GM21619 (cell line): ENCODE results near the gene CAMK2G.
"Not testable (repeated sequence)": the region's sequence is repeated elsewhere in the genome, so short reads cannot be mapped to it uniquely, and the experiment has no call there.

ENCODE experiments used
- ATAC-seq: cut with Tn5 transposase; IDR thresholded peaks from one replicate; pipeline ENCODE4 v1.9.1; 2021; ENCODE audit not compliant: unreplicated experiment

CAMK2G gene

DNA sequence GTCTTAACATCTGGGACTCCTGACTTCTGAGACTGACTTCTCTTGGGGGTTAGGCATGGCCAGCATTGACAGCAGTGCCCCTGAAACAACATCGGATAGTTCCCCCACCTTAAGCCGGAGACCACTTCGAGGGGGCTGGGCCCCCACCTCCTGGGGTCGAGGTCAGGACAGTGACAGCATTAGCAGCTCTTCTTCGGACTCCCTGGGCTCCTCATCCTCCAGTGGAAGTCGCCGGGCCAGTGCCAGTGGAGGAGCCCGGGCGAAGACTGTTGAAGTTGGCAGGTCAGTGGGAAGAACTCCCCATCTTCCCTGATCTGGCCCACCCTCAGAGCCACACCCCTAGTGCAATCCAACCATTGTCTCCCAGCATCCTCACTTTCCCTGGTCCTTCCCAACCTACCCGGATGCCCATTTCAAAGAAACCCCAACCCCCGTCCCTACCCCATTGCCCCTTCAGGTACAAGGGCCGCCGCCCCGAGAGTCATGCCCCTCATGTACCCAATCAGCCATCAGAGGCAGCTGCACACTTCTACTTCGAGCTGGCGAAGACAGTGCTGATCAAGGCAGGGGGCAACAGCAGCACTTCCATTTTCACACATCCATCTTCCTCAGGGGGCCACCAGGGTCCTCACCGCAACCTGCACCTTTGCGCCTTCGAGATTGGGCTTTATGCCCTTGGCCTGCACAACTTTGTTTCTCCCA is 76.9 kb downstream of the CAMK2G start:
- no peak for ATAC-seq

- ATAC-seq, result no peak
Observed at GRCh38 chr10:73796766-73797165, 77.6 kb downstream of the CAMK2G start.

DNA sequence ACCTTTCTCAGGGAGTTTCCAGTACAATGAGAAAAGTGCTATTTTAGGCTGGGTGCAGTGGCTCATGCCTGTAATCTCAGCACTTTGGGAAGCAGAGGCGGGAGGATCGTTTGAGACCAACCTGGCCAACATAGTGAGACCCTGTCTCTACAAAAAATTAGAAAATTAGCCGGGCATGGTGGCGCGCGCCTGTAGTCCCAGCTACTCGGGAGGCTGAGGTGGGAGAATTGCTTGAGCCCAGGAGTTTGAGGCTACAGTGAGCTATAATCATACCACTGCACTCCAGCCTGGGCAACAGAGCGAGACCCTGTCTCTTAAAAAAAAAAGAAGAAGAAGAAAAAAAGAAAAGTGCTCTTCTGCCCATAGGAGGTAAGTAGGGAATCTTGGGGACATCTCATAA is 78.3 kb downstream of the CAMK2G start:
- ATAC-seq, result not testable (repeated sequence)

DNA sequence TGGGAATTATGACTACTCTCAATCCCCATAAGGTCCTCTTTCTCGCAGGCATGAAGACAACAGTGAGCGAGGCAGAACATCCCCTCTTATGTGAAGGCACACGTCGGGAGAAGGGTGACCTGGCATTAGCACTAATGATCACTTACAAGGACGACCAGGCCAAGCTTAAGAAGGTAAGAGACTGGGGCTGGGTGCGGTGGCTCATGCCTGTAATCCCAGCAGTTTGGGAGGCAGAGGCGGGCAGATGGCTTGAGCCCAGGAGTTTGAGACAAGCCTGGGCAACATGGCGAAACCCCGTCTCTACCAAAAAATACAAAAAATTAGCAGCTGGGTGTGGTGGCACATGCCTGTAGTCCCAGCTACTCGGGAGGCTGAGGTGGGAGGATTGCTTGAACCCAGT is 78.9 kb downstream of the CAMK2G start:
- not testable (repeated sequence) for ATAC-seq

- no peak for ATAC-seq
Observed at GRCh38 chr10:73793456-73793855, 80.9 kb downstream of the CAMK2G start.

- no peak for ATAC-seq
Observed at GRCh38 chr10:73791871-73792400, 82.4 kb downstream of the CAMK2G start.

DNA sequence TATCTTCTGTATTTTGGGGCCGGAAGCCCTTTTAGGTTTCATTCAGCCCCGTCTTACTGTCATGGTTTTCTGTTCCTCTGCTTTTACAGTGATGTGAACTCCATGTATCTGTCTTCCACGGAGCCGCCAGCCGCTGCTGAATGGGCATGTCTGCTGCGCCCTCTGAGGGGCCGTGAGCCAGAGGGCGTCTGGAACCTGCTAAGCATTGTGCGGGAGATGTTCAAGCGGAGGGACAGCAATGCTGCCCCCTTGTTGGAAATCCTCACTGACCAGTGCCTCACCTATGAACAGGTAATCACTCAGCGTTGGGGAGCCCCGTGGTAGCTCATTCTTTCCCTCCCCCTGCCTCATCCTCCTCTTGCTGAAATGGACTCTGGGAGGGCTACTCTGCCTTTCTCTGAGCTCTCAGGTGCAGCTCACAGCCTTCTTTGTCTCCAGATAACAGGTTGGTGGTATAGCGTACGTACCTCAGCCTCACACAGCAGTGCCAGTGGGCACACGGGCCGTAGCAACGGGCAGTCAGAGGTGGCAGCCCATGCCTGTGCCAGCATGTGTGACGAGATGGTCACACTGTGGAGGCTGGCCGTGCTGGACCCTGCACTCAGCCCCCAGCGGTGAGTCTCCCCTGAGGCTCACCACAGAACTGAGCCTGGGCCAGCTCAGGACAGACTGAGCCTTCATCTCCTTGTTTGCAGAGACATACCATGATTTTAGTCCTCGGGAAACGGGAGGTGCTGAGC is 83.3 kb downstream of the CAMK2G start:
- ATAC-seq, result no peak

DNA sequence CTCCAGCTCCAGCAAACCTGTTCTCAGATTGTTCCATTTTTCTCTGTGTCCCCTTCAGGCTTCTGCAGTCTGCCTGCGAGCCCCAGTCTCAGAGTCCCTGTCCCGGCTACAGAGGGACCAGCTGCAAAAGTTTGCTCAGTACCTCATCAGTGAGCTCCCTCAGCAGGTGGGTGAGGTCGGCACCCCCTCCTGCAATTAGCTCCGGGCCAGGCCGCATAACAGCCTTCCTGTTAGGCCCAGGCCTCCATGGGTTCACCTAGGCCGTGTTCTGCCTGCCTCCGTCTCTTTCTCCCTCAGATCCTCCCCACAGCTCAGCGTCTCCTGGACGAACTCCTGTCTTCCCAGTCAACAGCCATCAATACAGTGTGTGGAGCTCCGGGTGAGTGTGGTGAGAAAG is 84.7 kb downstream of the CAMK2G start:
- no peak for ATAC-seq

DNA sequence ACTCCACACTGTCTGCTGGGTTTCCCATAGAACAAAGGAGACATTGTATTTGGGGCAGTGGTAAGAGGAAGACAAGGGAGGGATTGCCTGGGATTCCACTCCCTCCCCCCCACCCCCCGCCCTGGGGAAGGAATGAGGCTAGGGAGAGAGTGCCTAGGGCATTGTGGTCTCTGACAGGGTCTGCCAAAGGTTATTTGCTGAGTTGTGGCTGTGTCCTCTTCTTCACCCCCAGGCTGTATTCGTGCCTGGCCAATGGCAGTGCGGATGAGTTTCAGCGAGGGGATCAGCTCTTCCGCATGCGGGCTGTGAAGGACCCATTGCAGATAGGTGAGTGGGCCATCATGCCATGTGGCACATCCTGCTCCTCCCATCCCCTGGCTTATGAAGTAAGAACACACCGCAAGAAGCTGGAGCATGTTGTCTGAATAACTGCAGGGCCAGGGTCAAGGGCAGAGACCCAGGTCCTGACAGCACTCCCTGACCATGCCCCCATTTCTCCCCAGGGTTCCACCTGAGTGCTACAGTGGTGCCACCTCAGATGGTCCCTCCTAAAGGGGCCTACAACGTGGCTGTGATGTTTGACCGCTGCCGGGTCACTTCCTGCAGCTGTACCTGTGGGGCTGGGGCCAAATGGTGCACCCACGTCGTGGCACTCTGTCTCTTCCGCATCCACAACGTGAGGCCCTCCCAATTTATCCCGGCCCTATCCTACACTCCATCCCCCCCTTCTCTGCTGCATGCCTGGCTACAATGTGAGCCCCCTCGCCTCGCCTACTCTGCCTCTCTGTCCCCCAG is 85.3 kb downstream of the CAMK2G start:
- no peak for ATAC-seq

GRCh38 chr10:73787031-73787800 is 87.1 kb downstream of the CAMK2G start:
- not testable (repeated sequence) for ATAC-seq

DNA sequence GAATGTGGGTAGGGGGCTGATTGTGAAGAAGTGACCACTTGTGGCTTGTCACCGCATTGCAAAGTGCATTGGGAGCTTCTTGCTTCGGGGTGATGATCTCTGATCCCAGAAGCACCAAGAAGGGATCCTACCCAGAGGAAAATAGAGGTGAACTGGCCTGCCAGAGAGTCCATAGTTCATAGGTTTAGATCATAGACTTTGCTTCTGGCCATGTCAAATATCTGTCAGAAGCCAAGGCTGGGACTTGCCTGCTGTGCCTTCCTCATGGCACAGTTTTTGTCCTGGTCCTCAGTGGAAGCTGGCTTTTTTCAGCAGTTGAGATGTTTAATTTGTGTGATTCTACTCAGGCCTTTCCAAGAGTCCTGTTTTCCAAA is 87.9 kb downstream of the CAMK2G start:
- no peak for ATAC-seq

DNA sequence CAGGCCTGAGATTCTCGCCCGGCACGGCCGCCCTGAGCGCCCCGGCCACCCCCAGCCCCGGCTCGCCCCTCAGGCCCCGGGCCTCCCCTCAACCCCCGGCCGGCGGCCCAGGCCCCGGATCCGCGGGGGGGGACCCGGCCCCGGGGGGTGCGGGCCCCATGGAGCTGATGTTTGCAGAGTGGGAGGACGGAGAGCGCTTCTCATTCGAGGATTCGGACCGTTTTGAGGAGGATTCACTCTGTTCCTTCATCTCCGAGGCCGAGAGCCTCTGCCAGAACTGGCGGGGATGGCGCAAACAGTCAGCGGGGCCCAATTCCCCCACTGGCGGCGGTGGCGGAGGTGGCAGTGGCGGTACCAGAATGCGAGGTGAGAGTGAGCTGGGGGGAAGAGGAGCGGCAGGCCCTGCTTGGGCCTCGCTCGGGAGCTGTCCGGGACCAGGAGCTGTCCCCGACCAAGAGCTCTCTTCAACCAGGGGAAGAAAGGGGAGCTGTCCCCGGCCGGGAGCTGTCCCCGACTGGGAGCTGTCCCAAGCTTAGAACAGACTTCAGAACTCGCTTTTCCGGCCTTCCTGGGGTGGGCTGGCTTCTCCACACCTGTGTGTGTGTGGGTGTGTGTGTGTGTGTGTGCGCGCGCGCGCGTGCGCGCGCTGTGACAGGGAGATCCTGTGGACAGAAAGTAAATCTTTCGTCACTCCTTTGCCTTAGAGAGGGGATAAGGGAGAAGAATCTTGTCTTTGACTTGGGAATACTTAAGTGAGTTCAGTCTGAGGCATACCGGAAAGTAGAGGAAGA is 88.4 kb downstream of the CAMK2G start:
- ATAC-seq, result peak; percentile 22

DNA sequence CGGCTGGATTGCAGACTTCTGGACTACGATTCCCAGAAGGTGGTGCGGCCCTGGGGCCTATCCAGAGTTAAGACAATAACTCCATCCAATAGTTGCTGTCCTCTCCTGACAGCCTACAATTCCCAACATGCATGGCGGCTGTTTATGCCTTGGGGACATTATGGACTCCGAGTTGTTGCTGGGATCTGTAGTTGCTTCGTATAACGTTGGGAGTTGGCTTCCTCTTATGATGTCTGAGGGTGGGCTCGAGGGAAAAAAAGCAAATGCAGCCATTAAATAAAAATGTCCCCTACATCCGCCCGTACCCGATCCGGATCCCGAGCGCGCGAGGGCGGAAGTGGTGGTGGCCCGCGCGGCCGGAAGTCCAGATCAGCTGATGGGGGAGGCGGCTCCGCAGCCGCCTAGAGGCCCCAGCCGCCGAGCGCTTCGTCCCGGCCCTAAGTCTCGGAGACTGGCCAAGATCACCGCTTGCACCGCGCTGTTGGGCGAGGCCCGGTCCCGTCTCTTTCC is 89.1 kb downstream of the CAMK2G start, which contains the start of gene ZSWIM8:
Gene ZSWIM8, plus strand, starts transcription at position 396 of the 510 bp plus-strand sequence. CDS start 273 bp downstream, outside the sequence.
- peak; percentile 70 for ATAC-seq

GRCh38 chr10:73782749-73783085 is 91.6 kb downstream of the CAMK2G start:
- ATAC-seq, result no peak

DNA sequence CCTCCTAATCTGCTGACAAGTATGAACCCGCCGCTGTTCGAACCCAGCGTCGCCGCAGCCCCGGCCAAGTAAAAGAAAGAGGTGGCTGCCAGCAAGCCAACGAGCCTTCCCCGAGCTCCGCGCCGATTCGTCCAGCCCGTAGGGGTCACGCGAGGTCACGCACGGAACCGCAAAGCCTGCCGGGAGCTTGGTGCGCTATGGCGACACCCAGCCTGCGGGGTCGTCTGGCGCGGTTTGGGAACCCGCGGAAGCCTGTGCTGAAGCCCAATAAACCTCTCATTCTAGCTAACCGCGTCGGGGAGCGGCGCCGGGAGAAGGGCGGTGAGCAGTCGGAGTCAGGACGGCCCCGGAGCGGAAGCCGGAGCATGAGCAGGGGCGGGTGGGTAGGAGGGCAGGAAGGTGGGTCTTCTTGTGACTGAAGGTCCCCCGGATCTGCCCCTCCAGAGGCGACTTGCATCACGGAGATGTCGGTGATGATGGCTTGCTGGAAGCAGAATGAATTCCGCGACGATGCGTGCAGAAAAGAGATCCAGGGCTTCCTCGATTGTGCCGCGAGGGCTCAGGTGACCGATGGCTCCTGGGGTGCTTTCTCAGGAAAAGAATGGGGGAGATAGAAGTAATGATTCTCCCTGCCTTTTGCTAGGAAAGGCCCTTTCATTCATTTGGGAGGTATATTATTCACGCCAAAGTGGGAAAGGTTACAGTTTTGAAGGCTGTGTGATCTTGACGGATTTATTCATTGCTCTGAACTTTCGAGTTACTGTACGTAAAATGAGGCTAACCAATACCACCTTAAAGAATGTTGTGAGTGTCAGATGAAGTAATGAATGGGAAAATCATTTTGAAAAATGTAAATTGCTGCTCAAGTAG is 92.2 kb downstream of the CAMK2G start, which contains the start of gene CHCHD1:
Gene CHCHD1, plus strand, starts transcription at position 170 of the 870 bp plus-strand sequence. Its CDS starts 28 bp downstream, at position 198.
- ATAC-seq, result peak; percentile 53

DNA sequence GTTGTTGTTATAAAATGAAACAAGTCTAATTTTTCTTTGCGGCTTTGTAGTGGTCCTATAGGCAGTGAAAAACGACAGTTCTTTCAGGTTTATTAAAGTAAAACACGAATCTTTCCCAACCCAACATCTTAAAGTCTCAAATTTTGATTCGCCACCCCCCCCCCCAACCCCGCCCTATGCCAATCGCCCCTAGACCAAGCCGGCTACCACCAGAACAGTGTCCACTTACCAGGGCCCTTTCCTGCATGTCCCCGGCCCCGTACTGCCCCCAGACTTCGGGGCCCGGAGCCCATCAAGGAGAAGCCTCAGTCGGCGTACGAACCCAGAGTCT is 92.8 kb downstream of the CAMK2G start:
- ATAC-seq, result no peak

DNA sequence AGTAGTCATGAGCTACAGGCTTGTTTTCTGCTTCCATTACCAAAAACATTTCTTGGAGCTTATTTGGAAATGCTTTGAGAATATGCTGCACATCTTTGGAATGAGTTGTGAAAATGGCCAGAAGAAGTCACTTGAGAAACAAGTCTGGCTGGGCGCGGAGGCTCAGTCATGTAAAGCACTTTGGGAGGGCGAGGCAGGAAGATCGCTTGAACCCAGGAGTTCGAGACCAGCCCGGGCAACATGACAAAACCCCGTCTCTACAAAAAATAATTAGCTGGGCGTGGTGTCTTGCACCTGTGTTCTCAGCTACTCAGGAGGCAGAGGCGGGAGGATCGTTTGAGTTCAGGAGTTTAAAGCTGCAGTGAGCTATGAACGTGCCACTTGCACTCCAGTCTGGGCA is 93.4 kb downstream of the CAMK2G start:
- no peak for ATAC-seq

DNA sequence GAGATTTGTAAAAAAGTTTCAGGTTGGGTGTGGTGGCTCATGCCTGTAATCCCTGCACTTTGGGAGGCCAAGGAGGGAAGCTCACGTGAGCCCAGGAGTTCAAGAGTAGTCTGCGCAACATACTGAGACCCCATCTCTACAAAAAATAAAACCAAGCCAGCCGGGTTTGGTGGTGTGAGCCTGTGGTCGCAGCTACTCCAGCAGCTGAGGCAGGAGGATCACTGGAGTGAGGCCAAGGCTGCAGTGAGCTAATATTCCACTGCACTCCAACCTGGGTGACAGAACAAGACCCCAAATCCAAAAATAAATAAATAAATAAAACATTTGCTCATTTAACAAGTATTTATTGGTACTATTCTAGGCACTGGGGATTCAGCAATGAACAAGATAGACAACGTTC is 94.1 kb downstream of the CAMK2G start:
- ATAC-seq, result no peak
